ENCODE data around the gene MAML2.

MAML2 gene

GRCh38 chr11:96154802-96155520 lies 188.0 kb downstream of the MAML2 start:
- DNase-seq (ENCODE audit: insufficient read length), result no peak
- no peak for FAIRE-seq
- no peak for TF ChIP-seq POLR2A (IDR thresholded peaks at IDR 0.05; ENCODE audit: low read depth, low read length)
- no peak for TF ChIP-seq TAF1 (IDR thresholded peaks at IDR 0.05; ENCODE audit: borderline replicate concordance, low read depth, low read length)
- no peak for TF ChIP-seq POLR2AphosphoS5 (IDR thresholded peaks at IDR 0.05; ENCODE audit: low read depth, low read length)

- TF ChIP-seq POLR2A (IDR thresholded peaks at IDR 0.05; ENCODE audit: low read depth, low read length) (no peak), POLR2AphosphoS5 (IDR thresholded peaks at IDR 0.05; ENCODE audit: low read depth, low read length) (no peak), TAF1 (IDR thresholded peaks at IDR 0.05; ENCODE audit: borderline replicate concordance, low read depth, low read length) (no peak)
- no peak for FAIRE-seq
- DNase-seq (ENCODE audit: insufficient read length), result no peak
Measured at GRCh38 chr11:96152623-96153022, 190.4 kb downstream of the MAML2 start.

GRCh38 chr11:96151501-96151900 lies 191.5 kb downstream of the MAML2 start:
- no peak for TF ChIP-seq TAF1 (IDR thresholded peaks at IDR 0.05; ENCODE audit: borderline replicate concordance, low read depth, low read length)
- no peak for TF ChIP-seq POLR2AphosphoS5 (IDR thresholded peaks at IDR 0.05; ENCODE audit: low read depth, low read length)
- FAIRE-seq, result no peak
- no peak for DNase-seq (ENCODE audit: insufficient read length)

DNA sequence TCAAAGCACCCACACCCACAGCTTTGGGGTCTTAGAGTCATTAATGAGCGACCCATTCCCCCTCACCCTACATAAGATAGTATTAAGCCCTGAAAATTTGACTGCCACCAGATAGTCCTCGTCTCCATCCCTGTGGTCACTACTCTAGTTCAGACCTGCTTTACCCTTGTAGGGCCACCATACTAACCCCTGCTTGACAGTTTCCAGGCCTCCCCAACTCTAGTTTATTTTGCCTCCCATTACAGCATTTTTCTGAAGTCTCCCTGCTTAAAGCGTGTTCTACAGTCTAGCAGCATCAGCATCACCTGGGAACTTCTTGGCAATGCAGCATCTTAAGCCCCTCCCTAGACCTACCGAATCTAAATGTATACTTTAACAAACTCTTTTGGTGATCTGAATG lies 192.4 kb downstream of the MAML2 start:
- no peak for DNase-seq (ENCODE audit: insufficient read length)
- TF ChIP-seq POLR2AphosphoS5 (IDR thresholded peaks at IDR 0.05; ENCODE audit: low read depth, low read length), result no peak
- TF ChIP-seq POLR2A (IDR thresholded peaks at IDR 0.05; ENCODE audit: low read depth, low read length), result no peak
- TF ChIP-seq TAF1 (IDR thresholded peaks at IDR 0.05; ENCODE audit: borderline replicate concordance, low read depth, low read length), result no peak
- FAIRE-seq, result no peak

GRCh38 chr11:96149743-96150555 lies 193.0 kb downstream of the MAML2 start:
- DNase-seq (ENCODE audit: insufficient read length) (no peak), FAIRE-seq (no peak)
- no peak for TF ChIP-seq POLR2AphosphoS5 (IDR thresholded peaks at IDR 0.05; ENCODE audit: low read depth, low read length)
- TF ChIP-seq TAF1 (IDR thresholded peaks at IDR 0.05; ENCODE audit: borderline replicate concordance, low read depth, low read length), result no peak
- TF ChIP-seq POLR2A (IDR thresholded peaks at IDR 0.05; ENCODE audit: low read depth, low read length), result no peak

DNA sequence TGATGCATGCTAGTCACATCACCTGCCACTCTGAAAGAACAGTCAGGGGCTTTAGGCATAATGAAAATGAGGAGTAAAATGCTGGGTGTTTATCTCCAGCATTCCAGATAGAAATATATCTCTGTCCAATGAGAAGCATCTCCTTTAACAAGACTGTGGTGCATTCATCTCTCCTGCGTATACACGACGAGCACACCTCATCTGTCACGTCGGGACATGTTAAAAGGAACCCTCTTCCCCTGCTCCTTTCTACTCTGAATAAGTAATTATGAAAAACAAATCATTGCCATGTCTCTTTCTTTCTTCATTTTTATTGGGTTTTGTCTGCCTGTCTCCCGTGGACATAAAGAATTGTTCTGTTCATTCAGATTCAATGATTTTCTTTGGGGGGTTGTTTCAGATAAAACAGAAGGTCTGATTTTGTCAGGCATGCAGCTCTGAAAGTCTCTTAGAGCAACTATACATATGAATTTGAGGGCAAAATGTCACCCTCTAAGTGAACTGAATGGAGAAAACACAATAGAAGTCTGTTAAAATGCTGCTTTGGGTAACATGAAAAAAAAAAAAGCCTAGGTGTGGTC lies 195.0 kb downstream of the MAML2 start:
- DNase-seq (ENCODE audit: insufficient read length) (no peak), FAIRE-seq (no peak)
- TF ChIP-seq TAF1 (IDR thresholded peaks at IDR 0.05; ENCODE audit: borderline replicate concordance, low read depth, low read length) (no peak), POLR2A (IDR thresholded peaks at IDR 0.05; ENCODE audit: low read depth, low read length) (no peak), POLR2AphosphoS5 (IDR thresholded peaks at IDR 0.05; ENCODE audit: low read depth, low read length) (no peak)

GRCh38 chr11:96147186-96147585 lies 195.8 kb downstream of the MAML2 start:
- TF ChIP-seq POLR2A (IDR thresholded peaks at IDR 0.05; ENCODE audit: low read depth, low read length) (no peak), POLR2AphosphoS5 (IDR thresholded peaks at IDR 0.05; ENCODE audit: low read depth, low read length) (no peak), TAF1 (IDR thresholded peaks at IDR 0.05; ENCODE audit: borderline replicate concordance, low read depth, low read length) (no peak)
- FAIRE-seq (no peak), DNase-seq (ENCODE audit: insufficient read length) (no peak)

DNA sequence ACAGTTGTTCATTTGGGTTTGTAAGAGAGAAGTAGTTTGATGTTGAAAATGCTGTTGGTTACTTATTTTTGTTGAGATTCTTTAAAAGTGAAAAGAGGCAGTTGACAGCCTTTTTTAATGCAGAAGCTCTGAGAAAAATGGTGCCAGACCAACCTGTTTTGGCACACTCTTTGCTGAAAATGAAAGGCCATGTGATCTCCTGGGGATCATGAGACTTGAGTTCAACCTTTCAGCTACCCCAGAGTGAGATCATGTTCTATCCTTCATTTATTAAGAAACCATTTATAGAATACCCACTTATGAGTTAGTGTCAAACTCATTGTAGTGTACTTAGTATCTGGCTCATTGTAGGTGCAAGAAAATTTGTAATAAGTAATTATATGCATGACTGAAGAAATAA lies 196.2 kb downstream of the MAML2 start:
- FAIRE-seq (no peak), DNase-seq (ENCODE audit: insufficient read length) (no peak)
- TF ChIP-seq POLR2A (IDR thresholded peaks at IDR 0.05; ENCODE audit: low read depth, low read length) (no peak), TAF1 (IDR thresholded peaks at IDR 0.05; ENCODE audit: borderline replicate concordance, low read depth, low read length) (no peak), POLR2AphosphoS5 (IDR thresholded peaks at IDR 0.05; ENCODE audit: low read depth, low read length) (no peak)

GRCh38 chr11:96145163-96145585 lies 197.8 kb downstream of the MAML2 start:
- FAIRE-seq (no peak), DNase-seq (ENCODE audit: insufficient read length) (no peak)
- TF ChIP-seq POLR2AphosphoS5 (IDR thresholded peaks at IDR 0.05; ENCODE audit: low read depth, low read length), result no peak
- no peak for TF ChIP-seq POLR2A (IDR thresholded peaks at IDR 0.05; ENCODE audit: low read depth, low read length)
- no peak for TF ChIP-seq TAF1 (IDR thresholded peaks at IDR 0.05; ENCODE audit: borderline replicate concordance, low read depth, low read length)

- TF ChIP-seq TAF1 (IDR thresholded peaks at IDR 0.05; ENCODE audit: borderline replicate concordance, low read depth, low read length), result no peak
- FAIRE-seq (no peak), DNase-seq (ENCODE audit: insufficient read length) (no peak)
Measured at GRCh38 chr11:96144553-96144952, 198.4 kb downstream of the MAML2 start.

DNA sequence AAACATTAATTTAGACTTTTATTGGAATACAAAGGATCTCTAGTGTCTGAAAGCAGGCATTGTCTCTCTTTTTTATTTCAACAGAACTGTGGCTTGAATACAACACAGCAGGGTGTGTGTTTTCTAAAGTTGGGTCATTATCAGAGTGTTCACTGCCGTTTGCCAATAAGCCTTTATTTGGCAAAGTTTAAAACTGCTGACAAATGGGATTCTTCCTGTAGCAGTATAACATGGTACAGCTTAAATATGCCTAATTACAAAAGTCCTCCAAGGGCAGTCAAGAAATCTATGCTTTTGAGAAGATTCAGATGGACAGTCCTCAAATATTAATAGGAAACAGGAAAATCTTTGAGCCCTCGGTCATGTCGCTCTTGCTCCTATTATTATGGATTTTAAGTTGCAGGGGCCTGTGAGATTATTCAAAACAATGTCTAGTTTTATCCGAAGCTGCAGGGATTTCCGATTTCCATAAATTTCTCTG lies 199.9 kb downstream of the MAML2 start:
- TF ChIP-seq POLR2A (IDR thresholded peaks at IDR 0.05; ENCODE audit: low read depth, low read length) (no peak), TAF1 (IDR thresholded peaks at IDR 0.05; ENCODE audit: borderline replicate concordance, low read depth, low read length) (no peak), POLR2AphosphoS5 (IDR thresholded peaks at IDR 0.05; ENCODE audit: low read depth, low read length) (no peak)
- DNase-seq (ENCODE audit: insufficient read length) (no peak), FAIRE-seq (no peak)

Measured in GM12892 (cell line).